WI38 (cell line): Measurements from ENCODE around the gene CHCHD5.

Experiments used
- H3K4me3 ChIP-seq: 2 replicates; pipeline ENCODE4 v1.5.1; 2011; ENCODE audit warnings: low read depth, mild to moderate bottlenecking, control low read depth, low read length
- CTCF ChIP-seq: IDR thresholded peaks from 2 replicates; pipeline ENCODE4 v1.5.1; 2012; ENCODE audit warnings: low read depth, mild to moderate bottlenecking, control low read depth, low read length

The CHCHD5 gene

GRCh38 chr2:112636605-112637288 lies 52.3 kb downstream of the CHCHD5 start:
- no peak for TF ChIP-seq CTCF
- no peak overlapping the region for H3K4me3 ChIP-seq

- no peak overlapping the region for H3K4me3 ChIP-seq
- no peak for TF ChIP-seq CTCF
Observed at GRCh38 chr2:112637289-112637660, 52.9 kb downstream of the CHCHD5 start.
